C1 segment of cervical spinal cord (tissue), 14 donors: ENCODE measurements around the gene PCDH18.
"Not testable (repeated sequence)": the region's sequence is repeated elsewhere in the genome, so short reads cannot be mapped to it uniquely, and the experiment has no call there.

Experiments
- DNase-seq, 14 donors: peaks; one replicate each; lab custom pipeline; 2025; lab: John Stamatoyannopoulos, UW

PCDH18 gene, protein sequence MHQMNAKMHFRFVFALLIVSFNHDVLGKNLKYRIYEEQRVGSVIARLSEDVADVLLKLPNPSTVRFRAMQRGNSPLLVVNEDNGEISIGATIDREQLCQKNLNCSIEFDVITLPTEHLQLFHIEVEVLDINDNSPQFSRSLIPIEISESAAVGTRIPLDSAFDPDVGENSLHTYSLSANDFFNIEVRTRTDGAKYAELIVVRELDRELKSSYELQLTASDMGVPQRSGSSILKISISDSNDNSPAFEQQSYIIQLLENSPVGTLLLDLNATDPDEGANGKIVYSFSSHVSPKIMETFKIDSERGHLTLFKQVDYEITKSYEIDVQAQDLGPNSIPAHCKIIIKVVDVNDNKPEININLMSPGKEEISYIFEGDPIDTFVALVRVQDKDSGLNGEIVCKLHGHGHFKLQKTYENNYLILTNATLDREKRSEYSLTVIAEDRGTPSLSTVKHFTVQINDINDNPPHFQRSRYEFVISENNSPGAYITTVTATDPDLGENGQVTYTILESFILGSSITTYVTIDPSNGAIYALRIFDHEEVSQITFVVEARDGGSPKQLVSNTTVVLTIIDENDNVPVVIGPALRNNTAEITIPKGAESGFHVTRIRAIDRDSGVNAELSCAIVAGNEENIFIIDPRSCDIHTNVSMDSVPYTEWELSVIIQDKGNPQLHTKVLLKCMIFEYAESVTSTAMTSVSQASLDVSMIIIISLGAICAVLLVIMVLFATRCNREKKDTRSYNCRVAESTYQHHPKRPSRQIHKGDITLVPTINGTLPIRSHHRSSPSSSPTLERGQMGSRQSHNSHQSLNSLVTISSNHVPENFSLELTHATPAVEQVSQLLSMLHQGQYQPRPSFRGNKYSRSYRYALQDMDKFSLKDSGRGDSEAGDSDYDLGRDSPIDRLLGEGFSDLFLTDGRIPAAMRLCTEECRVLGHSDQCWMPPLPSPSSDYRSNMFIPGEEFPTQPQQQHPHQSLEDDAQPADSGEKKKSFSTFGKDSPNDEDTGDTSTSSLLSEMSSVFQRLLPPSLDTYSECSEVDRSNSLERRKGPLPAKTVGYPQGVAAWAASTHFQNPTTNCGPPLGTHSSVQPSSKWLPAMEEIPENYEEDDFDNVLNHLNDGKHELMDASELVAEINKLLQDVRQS

GRCh38 chr4:137531986-137532868 lies at the start of gene PCDH18:
Gene PCDH18, minus strand, starts transcription at chr4:137532494. Its CDS starts 406 bp downstream, at chr4:137532088.
- peak; percentile 4 to 85 (median 76) for DNase-seq

- DNase-seq: no peak
Observed at GRCh38 chr4:137576446-137576845, 44.2 kb upstream of the PCDH18 start.

GRCh38 chr4:137572647-137573046 lies 40.4 kb upstream of the PCDH18 start:
- DNase-seq: no peak

DNA sequence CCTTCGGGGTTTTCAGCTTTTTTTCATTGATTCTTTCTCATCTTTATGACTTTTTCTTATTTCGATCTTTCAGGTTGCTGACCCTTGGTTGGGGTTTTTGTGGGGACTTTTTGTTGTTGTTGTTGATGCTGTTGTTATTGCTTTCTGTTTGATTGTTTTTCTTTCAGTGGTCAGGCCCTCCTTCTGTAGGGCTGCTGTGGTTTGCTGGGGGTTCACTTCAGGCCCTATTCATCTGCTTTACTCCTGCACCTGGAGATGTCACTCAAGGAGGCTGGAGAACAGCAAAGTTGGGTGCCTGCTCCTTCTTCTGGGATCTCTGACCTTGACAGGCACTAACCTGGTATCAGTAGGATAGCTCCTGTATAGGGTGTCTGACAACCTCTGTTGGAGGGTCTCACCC lies 39.9 kb upstream of the PCDH18 start:
- no peak for DNase-seq

DNA sequence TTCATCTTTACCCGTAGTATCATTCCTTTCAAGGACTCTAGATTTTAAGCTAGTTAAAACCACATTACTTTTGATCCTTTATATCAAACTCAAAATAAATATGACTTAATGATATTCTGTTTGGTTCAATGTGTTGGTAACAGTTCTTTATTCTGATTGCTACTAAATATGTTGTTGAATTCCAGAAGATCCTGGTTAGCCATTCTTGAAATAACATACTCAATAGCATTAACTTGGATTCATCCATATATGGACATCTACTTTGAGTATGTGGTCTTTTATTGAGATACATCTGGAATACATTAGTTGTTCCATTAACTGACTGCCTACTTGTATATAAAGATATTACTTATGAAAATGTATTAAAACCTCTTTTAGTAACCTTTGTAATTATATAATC lies 27.5 kb upstream of the PCDH18 start:
- no peak for DNase-seq

- DNase-seq: no peak
Observed at GRCh38 chr4:137558951-137559350, 26.7 kb upstream of the PCDH18 start.

GRCh38 chr4:137545461-137545861 lies 13.2 kb upstream of the PCDH18 start:
- no peak for DNase-seq

DNA sequence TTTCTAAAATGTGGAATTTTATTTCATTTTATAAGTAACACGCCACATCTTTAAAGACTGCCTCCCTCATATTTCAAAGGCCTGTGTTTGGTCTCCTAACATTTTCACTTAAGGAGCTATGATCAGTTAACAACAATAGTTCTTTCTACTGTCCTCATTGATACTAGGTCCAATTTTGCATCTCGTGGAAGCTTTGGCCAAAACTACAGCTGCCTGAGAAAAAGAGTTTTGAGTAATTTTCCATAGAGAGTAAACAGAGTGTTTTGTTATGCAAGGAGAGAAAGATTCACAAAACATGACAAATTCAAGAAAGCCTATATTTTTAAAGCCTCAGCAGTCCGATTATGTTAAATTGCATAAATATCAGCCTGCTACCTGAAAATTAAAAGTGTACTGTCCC lies 11.4 kb upstream of the PCDH18 start:
- DNase-seq: no peak

DNA sequence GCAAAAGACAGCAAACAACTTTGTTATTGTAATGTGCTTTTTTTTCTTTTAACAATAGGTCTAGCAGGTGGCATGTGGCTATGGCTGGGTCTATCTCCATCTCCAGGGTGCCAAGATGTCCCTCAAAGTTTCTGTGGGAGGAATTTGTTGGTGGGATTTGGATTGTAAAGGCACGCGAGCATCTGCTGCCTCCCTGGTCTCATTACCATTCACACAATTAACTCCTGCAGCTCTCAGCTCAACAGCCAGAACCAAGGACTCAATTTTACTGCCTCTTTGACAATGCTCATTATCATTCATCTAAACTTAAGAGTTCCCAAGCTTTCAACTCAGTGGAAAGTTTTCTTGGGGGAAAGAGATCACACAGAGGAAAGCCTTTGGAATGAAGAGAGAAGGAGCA lies 10.9 kb upstream of the PCDH18 start:
- no peak for DNase-seq

DNA sequence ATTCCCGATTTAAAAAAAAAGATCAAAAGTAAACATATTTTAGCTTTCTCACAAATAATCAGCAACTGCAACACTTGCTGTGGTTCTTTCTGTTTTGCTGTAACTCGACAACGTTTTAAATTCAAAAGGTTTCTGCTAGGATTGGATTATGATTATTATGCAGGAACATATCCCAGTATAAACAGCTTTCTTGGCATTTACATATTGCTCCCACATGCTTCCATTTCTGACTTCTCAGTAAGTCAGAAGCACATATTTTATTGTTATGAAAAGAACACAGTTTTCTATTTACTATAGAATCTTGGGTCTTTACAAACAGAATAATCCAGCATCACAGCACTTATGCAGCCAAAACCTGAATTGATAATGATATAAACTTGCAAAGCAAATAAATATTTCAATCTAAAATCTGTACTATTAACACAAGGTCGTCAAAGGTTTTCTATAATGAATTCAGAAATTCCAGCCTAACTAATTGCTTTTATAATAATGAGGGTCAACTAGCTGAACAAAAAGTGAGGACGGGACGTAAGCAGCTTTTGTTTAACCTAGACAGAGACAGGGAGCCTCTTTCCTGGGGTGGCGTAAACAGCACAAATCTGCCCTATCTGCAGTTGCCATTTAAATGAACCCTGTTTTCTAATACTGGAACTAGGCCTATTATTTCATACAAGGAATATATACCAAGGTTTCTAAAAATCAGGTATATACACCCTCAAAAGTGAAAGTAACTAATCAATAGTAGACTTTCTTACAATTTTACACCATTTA lies 9.8 kb upstream of the PCDH18 start:
- no peak for DNase-seq

DNA sequence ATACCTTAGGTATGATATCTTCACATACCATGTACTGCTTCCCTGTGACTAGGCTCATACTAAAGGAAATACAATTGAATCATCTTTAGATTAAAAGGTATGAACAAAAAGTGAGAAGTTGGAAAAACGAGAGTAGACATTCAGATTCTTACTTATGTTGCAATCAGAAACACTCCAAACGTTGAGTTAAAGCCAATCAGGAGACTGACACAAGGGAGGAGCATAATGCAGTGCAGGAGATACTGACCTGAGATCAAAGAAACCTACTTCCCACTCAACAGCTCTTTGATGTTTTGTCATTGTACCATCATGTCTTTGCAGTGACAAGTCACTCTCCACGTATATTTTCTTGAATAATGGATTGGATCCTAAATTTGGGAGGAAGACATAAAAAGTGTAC lies 8.9 kb upstream of the PCDH18 start:
- DNase-seq: no peak

DNA sequence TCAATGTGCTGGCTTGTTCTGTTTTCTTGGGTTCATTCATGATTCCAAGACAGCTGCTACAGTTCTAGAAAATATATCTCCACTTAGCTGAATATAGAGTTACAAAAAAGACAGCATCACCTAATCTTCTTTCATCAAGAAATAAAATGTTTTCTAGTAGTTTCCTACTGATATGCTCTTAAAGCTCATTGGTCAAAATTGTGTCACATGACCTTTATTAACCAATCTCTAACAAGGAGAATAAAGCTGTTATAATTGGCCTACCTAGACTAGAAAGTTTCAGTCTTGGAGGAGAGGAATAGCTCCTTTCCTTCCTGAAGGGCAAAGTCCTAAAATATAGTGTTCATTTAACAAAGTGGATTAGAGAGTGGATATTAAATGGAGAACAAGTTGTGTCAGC lies 8.1 kb upstream of the PCDH18 start:
- DNase-seq: no peak

GRCh38 chr4:137538526-137538925 lies 6.2 kb upstream of the PCDH18 start:
- no peak for DNase-seq

DNA sequence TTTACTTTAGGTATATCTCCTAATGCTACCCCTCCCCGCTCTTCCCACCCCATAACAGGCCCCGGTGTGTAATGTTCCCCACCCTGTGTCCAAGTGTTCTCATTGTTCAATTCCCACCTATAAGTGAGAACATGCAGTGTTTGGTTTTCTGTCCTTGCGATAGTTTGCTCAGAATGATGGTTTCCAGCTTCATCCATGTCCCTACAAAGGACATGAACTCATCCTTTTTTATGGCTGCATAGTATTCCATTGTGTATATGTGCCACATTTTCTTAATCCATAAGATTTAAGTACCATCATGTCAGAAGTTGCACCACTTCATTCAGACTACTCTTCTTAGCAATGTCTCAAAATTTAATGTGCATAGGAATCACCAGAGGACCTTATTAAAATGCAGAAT lies 5.5 kb upstream of the PCDH18 start:
- not testable (repeated sequence) for DNase-seq

GRCh38 chr4:137536789-137537561 lies 4.7 kb upstream of the PCDH18 start:
- no peak for DNase-seq

GRCh38 chr4:137535718-137536117 lies 3.4 kb upstream of the PCDH18 start:
- no peak for DNase-seq

- no peak for DNase-seq
Observed at GRCh38 chr4:137534516-137534915, 2.2 kb upstream of the PCDH18 start.

GRCh38 chr4:137533855-137534254 lies 1.6 kb upstream of the PCDH18 start:
- DNase-seq: no peak

DNA sequence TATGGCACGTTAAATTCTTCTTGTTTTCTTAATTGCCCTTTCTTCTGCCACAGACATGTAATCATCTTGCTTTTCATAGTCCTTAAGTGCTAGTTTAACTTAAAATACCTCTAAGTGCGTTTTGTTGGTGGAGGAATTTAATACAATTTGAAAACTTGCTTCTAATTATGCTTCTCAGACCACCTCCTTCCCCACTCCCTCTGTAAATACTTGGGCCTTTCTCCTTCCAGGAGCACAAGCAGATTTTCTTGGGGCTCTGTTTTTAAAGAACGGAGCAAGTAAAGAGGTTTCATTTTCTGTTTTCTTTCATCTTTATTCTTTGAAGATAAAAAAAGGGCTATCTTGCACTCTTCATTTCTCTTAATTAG lies 559 bp upstream of the PCDH18 start:
- no peak for DNase-seq
